GM12892 (cell line): ENCODE results near the gene ASNSD1.

Experiments
- POLR2A ChIP-seq: IDR thresholded peaks from 2 replicates; pipeline ENCODE4 v1.6.1; 2011; ENCODE audit warnings: low read depth, low read length, control low read depth
- POLR2AphosphoS5 ChIP-seq: IDR thresholded peaks from 2 replicates; pipeline ENCODE4 v1.6.1; 2011; ENCODE audit warnings: low read depth, low read length, control low read depth
- TAF1 ChIP-seq: IDR thresholded peaks from 2 replicates; pipeline ENCODE4 v1.6.1; 2011; ENCODE audit warnings: low read depth, mild to moderate bottlenecking, control low read depth, low read length, borderline replicate concordance

DNA sequence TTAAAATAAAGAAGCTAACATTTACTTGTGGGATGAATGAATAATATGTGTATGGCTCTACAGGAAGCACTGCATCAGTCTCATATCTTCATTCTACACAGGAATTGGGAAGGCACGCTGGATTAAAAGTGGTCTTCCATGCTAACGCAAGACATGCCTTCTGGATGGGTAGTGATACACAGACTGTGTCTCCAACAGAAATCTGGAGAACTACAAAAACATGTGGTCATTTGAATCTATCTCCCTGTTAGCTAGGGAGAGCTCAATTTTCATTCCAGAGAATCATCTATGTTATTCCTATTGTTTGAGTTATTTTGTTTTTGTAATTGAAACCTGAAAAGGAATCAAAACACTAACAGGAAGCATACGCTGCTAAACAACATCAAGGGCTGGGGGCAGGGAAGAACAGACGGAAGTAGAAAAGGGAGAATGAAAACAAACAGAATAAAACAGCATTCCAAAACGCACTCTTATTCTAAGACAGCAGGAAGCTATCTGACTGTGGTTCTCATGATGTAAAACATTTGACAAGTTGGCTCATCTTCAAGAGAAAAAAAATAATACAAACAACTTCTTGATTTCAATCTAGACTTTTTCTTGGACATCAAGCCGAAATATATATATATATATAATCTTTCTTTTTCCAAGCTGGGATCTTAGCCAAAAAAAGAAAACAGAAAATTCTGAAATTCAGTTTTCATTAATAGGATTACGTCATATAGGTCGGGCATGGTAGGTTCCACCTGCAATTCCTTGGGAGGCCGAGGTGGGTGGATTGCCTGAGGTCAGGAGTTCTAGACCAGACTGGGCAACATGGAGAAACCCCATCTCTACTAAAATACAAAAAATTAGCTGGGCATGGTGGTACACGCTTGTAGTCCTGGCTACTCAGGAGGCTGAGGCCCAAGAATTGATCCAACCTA, 31.5 kb upstream of the ASNSD1 start:
- TF ChIP-seq POLR2AphosphoS5 (no peak), POLR2A (no peak), TAF1 (no peak)
